Glomerular visceral epithelial cell (primary cell): Measurements from ENCODE around the gene TRPV2.
A peak's percentile ranks its signal among the peaks of the same experiment; 100 is the strongest.
"Not testable (repeated sequence)": the region's sequence is repeated elsewhere in the genome, so short reads cannot be mapped to it uniquely, and the experiment has no call there.

ENCODE experiments used
- DNase-seq: peaks from one replicate; pipeline ENCODE4 v3.0.0-alpha.2; 2016; ENCODE audit errors: extremely low spot score

Gene TRPV2, protein sequence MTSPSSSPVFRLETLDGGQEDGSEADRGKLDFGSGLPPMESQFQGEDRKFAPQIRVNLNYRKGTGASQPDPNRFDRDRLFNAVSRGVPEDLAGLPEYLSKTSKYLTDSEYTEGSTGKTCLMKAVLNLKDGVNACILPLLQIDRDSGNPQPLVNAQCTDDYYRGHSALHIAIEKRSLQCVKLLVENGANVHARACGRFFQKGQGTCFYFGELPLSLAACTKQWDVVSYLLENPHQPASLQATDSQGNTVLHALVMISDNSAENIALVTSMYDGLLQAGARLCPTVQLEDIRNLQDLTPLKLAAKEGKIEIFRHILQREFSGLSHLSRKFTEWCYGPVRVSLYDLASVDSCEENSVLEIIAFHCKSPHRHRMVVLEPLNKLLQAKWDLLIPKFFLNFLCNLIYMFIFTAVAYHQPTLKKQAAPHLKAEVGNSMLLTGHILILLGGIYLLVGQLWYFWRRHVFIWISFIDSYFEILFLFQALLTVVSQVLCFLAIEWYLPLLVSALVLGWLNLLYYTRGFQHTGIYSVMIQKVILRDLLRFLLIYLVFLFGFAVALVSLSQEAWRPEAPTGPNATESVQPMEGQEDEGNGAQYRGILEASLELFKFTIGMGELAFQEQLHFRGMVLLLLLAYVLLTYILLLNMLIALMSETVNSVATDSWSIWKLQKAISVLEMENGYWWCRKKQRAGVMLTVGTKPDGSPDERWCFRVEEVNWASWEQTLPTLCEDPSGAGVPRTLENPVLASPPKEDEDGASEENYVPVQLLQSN

DNA sequence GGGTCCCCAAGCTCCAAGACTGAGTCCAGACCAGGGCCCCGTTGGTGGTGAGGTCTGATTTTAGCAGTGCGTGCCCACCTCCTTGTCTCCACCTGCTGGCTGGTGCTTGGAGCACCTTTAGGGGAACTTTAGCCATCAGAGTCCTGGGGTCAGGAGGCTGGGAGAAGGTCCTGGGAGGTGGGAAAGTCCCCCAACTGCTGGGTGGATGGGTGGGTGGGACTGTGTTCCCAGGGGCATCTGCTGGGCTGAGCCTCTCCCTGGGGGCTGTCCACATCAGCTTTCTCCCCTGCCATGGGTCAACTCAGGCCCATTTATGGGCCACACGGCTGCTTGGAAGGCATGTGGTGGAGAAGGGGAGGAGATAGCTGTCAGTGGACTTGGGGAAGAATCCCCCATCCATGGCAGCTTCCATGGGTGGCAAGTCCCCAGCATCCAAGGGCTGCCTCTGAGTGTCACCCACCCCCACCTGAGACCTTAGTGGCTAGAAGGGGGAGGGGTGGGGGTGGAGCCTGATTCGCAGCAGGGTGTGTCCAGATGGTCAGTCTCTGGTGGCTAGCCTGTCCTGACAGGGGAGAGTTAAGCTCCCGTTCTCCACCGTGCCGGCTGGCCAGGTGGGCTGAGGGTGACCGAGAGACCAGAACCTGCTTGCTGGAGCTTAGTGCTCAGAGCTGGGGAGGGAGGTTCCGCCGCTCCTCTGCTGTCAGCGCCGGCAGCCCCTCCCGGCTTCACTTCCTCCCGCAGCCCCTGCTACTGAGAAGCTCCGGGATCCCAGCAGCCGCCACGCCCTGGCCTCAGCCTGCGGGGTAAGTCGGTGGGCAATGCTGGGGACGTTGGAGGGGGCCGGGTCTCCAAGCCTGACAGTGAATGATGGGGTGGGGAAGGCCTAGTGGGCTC, at the start of gene TRPV2:
Gene TRPV2 (plus strand): TSS at position 541 of the 894 bp plus-strand sequence. CDS start 2,098 bp downstream, outside the sequence.
- no peak for DNase-seq

DNA sequence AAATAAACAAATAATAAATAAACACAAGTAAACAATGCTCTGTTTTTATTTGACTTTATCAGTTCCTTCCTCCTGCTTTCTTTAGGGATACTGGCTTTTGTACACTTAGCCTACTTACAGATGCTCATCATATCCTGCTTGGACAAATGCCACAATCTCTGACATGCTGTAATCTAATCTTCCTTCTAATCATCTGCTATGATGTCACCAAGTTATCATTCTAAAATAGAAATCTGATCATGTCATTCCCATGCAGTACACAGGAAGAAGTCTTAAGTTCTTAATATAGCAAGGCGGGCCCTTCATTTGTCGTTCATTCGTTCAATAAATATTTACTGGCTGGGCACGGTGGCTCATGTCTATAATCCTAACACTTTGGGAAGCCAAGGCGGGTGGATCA, 43.6 kb upstream of the TRPV2 start:
- DNase-seq, result no peak

DNA sequence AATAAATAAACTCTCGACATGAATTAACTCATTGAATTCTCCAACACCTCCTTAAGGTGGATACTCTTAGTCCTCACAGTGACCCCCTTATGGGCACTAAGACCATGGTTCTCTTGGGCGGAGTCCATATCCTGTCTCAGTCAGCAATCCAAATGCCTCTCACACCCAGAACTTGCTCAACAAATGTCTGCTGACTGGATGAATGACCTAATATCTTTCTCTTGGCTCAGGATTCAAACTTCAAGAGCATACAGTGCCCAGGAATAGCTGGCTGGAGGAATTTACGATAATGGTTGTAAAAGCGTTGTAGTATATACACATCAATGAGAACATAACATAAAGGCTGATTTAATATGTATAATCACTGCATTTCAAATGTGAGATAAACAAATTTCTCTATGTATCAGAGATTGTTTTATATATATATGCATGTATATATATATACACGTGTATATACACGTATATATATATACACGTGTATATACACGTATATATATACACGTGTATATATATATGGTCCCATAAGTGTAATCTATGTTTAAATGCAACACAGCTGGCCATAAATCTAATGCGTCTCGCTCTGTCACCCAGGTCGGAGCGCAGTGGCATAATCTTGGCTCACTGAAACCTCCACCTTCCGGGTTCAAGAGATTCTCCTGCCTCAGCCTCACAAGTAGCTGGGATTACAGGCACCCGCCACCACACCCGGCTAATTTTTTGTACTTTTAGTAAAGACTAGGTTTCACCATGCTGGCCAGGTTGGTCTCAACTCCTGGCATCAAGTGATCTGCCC, 41.0 kb upstream of the TRPV2 start:
- no peak for DNase-seq

DNA sequence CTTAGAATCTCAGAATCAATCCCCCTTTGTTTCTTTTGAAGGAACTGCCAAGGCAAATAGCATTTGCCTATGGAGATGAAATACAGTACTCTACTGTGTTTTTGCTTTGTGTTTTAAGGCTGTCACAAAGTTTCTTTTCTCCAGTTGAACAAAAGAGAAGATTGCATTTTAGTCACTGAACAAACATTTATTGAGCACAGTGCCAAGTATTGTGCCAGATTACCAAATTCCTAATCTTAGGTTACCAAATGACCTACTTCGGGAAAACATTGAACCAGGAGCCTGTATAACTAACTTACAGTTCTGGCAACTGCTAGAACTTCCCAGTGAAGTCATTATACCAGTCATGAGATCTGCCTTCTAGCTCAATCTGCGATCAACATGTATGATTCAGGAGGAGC, 37.4 kb upstream of the TRPV2 start:
- no peak for DNase-seq

DNA sequence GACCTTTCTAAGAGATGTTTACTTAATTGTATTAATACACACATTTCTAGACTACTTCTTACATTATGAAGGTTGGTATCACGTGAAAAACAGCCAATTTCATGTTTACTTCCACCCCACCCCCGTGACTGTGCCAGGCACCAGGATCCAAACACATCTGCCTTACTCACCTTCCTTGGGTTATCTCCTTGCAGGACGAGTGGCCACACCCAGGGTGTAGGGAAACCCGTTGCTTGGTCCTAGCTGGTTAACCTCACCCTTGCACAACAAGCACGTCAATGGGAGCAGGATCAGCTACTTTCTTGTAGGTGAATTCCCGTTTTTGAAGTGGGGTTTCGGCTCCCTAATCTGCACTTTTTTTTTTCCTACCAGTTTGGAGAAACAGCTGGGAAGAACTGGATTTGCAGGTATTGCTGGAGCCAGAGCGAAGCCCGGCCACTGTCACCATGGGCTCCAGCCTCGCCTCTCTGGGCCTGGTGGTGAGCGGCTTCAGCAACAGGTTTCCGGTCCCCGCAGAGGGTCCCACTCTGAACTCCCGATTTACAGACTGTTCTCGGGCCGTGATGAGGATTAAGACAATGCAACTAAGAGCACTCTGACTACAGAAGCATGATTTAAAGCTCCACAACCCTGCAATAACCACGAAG, 36.6 kb upstream of the TRPV2 start:
- no peak for DNase-seq

DNA sequence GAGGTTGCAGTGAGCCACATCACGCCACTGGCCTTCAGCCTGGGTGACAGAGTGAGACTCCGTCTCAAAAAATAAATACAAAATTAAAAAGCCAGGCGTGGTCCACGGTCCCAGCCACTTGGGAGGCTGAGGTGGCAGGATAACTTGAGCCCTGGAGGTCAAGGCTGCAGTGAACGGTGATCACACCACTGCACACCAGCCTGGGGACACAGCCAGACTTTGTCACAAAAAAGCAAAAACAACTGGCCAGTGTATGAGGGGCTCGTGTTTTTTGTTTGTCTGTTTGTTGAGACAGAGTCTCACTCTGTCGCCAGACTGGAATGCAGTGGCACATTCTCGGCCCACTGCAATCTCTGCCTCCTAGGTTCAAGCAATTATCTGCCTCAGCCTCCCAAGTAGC, 35.7 kb upstream of the TRPV2 start:
- no peak for DNase-seq

DNA sequence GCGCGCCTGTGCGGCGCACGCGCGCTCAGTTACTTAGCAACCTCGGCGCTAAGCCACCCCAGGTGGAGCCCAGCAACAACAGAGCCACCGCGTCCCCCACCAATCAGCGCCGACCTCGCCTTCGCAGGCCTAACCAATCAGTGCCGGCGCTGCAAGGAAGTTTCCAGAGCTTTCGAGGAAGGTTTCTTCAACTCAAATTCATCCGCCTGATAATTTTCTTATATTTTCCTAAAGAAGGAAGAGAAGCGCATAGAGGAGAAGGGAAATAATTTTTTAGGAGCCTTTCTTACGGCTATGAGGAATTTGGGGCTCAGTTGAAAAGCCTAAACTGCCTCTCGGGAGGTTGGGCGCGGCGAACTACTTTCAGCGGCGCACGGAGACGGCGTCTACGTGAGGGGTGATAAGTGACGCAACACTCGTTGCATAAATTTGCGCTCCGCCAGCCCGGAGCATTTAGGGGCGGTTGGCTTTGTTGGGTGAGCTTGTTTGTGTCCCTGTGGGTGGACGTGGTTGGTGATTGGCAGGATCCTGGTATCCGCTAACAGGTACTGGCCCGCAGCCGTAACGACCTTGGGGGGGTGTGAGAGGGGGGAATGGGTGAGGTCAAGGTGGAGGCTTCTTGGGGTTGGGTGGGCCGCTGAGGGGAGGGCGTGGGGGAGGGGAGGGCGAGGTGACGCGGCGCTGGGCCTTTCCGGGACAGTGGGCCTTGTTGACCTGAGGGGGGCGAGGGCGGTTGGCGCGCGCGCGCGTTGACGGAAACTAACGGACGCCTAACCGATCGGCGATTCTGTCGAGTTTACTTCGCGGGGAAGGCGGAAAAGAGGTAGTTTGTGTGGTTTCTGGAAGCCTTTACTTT, 34.5 kb upstream of the TRPV2 start, which contains the start of gene UBB:
Gene UBB (plus strand): TSS at position 452 of the 856 bp plus-strand sequence. CDS start 817 bp downstream, outside the sequence.
- DNase-seq, result peak; percentile 99

DNA sequence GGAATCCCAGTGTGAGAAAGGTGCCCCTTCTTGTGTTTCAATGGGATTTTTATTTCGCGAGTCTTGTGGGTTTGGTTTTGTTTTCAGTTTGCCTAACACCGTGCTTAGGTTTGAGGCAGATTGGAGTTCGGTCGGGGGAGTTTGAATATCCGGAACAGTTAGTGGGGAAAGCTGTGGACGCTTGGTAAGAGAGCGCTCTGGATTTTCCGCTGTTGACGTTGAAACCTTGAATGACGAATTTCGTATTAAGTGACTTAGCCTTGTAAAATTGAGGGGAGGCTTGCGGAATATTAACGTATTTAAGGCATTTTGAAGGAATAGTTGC, 33.9 kb upstream of the TRPV2 start:
- DNase-seq, result no peak

DNA sequence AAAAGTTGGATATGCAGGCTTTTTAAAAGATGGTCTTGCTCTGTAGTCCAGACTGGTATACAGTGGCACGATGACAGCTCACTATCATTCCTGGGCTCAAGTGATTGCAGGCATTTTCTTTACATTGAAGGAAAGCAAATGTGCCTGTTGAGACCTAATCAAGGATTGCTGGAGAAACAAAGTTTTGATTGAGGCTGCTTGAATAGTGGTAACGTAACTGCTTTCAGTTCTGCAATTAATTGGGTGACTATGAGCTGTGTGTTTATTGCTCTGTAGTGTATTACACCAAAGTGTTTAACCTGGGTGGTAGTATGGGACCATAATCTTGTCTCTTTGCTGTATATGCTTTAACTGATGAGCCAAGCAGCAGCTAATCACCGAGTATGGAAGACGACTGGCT, 32.2 kb upstream of the TRPV2 start:
- no peak for DNase-seq

DNA sequence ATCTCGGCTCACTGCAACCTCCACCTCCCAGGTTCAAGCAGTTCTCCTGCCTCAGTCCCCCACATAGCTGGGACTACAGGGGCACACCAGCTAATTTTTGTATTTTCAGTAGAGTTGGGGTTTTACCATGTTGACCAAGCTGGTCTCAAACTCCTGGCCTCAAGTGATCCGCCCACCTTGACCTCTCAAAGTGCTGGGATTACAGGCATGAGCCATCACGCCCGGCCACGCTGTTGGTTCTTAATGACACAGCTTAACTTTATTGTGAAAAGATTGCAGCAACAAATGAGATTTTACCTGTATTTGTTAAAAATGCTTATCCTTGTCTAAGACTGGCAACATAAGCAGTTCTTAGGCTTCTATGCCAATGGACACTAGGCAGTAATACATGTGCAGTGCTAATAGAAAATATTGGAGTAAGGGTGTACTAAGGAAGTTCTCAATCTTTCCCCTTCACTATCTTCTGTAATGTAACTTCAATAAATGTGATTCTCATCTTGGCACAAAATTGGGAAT, 31.5 kb upstream of the TRPV2 start:
- DNase-seq, result no peak

DNA sequence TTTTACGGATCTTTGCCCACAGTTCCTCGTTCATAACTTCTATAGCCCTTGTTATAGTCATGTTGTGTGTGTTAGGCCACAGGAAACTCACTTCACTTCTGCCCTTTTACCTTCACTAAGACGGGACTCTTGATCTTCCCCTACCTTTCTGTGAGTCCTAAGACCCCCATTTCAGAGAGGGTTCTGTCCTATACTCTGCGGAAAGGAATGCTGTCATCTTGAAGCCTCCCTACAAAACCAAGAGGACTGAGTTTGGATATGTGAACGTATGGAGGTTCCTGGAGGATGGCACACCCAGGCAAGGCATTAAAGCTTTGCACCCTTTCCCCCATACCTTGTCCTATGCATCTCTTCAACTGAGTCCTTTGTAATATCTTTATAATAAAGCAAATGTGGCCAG, 30.8 kb upstream of the TRPV2 start:
- no peak for DNase-seq

DNA sequence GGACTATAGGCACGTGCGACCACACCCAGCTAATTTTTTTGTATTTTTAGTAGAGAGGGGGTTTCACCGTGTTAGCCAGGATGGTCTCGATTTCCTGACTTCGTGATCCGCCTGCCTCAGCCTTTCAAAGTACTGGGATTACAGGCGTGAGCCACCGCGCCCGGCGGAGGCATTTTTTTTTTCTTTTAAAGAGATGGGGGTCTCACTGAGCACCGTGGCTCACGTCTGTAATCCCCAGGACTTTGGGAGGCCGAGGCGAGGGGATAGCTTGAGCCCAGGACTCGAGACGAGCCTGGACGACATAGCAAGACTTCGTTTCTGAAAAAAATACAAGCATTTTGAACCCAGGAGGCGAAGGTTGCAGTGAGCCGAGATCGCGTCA, 29.3 kb upstream of the TRPV2 start:
- DNase-seq, result not testable (repeated sequence)

DNA sequence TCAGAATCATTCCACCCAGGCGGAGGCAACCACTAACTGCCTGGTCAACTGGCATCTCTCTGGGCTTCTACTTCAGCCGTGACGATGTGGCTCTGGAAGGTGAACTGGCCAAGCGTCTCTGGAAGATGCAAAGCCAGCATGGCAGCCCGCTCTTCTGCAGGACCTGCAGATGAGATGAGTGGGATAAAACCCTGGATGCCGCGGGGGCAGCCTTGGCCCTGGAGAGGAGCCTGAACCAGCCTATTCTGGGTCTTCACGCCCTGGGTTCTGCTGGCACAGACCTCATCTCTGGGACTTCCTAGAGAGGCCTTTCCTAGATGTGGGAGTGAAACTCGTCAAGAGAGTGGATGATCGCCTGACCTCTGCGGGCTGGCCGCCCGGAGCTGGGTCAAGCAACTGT, 23.9 kb upstream of the TRPV2 start:
- no peak for DNase-seq

DNA sequence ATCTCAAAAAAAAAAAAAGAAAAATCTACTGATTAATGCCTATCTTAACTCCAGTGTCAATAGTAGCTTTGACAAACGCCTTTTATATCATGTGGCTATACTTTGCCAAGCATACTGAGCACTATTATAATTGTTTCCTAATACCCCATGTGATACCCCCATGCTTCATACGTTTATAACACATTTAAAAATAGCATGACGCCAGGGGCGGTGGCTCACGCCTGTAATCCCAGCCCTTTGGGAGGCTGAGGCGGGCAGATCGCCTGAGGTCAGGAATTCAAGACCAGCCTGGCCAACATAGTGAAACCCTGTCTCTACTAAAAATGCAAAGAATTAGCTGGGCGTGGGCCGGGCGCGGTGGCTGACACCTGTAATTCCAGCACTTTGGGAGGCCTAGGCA, 22.9 kb upstream of the TRPV2 start:
- DNase-seq, result not testable (repeated sequence)

DNA sequence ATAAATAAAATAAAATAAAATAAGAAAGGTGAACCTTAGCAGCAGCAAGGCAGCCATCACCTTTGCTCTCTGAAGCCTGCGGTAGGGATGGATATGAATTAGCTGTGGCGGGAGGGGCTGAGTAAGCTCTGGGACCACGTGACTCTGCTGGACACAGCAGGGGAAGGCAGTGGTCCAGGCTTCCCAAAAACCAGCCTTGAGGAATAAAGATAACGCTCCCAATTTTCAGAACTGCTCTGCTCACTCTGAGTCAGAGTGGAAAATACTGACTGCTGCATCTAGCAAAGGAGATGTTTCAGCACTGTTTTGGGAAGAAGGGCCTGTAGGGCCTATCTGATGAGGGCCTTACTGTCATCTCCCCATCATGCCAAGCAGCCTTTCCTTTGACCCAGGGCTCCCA, 19.5 kb upstream of the TRPV2 start:
- DNase-seq, result not testable (repeated sequence)

DNA sequence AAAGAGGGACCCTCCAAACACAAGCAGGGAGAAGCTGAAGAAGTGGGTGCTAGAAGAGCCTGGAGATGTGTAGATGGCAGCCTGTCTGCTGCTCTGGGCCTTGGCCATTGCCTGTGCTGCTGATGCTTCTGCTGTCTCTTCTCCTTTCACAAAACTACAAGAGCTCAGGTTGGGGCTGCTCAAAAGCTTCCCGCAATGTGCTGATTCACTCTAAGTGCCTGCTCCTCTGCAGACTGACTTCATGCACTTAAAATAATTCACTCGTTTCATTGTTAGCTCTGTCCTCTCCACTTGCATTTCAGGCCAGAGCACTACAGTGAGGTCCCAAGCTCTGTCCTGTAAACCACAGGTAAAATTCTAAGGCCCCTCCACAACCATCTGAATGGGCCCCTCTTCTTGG, 18.7 kb upstream of the TRPV2 start:
- DNase-seq, result not testable (repeated sequence)

DNA sequence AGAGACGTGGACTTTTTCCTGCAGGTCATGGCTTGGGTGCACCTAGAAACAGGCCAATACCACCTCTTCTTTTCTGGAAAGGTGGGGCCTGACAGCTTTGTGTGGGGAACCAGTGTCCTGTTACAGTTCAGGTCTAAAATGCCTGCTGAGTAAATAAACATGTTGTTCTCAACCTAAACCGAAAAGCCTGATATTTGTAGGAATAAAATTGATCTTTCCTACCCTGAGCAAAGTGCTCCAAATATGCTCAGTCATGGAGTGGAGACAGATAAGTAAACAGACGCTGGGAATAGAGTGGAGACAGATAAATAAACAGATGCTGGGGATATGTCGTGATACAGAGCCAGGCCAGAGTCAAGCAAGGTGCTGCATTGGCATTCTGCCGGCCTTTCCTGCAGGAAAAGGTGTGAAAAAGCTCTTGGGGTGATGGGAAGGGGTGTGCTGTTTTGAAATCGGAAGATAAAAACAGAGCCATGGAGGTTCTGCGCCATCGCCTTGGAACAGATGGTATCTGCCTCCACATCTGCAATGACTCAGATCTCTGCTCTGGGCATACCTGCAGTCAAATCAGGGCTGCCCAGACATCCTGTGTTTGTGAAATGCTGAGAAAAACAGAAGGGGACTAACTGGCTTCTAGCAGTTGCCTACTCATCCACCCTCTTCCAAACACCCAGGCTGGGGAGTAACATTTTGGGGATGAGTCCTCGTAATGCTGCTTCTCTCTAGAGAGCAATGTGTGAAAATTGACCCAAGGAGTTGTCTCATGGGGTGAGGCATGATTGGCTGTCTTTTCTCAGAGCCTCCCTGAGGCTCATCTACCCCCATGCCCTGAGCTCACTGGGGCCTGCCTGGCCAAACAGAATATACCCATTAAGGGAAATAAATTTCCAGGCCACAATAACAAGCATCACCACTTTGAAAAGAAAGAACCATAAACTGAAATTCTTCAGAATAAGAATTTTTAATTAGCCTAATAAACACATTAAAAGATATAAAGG, 16.8 kb upstream of the TRPV2 start:
- no peak for DNase-seq

DNA sequence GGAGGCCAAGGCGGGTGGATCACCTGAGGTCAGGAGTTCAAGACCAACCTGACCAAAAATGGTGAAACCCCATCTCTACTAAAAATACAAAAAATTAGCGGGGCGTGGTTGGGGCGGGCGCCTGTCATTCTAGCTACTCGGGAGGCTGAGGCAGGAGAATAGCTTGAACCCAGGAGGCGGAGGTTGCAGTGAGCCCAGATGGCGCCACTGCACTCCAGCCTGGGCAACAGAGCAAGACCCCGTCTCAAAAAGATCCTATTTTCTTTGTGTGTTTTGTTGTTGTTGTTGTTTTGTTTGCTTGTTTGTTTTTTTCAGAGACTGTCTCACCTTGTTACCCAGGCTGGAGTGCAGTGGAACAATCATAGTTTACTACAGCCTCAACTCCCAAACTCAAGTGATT, 11.5 kb upstream of the TRPV2 start:
- DNase-seq, result not testable (repeated sequence)
